Left lobe of liver (tissue), 2 donors: ENCODE results near the gene NMT1. TPM values are rescaled to one million over a fixed set of nuclear protein-coding genes. Genes with fewer than 3 reads are reported as not detected.

Source experiments
- ATAC-seq: fragments of 200-7000 bp; cut with Tn5 transposase; one replicate; pipeline ENCODE4 v1.9.1; 2020; ENCODE audit warnings: mild to moderate bottlenecking, moderate library complexity
- DNase-seq: peaks from one replicate; pipeline ENCODE4 v3.0.0-alpha.2; 2020; ENCODE audit warnings: low spot score
- total RNA-seq: library from RNA; stranded (reverse); gene quantifications from one replicate; pipeline ENCODE4 v1.2.1, GENCODE V29; 2021
- donor health status: DM: no; HTN: no; CAD: no; lungs with moderate emphysema.
- donor health status: DM: no; HTN: yes; CAD: no.

Gene NMT1
- total RNA-seq, 1 donor from 2014 or later: 77.0 TPM

- ATAC-seq: no peak
- DNase-seq: no peak
These were observed 12.4 kb downstream of the NMT1 start for GRCh38 chr17:45073414-45074070.

- no peak for DNase-seq
- no peak for ATAC-seq
These were observed 16.5 kb downstream of the NMT1 start for GRCh38 chr17:45077643-45078042.

- ATAC-seq: no peak
- DNase-seq: no peak
These were observed 20.1 kb downstream of the NMT1 start for GRCh38 chr17:45081047-45081703.

GRCh38 chr17:45086391-45086790, 25.3 kb downstream of the NMT1 start:
- peak; percentile 12 for ATAC-seq

GRCh38 chr17:45086865-45087503, 25.9 kb downstream of the NMT1 start:
- peak; percentile 79 for DNase-seq
- peak; percentile 89 for ATAC-seq

More at GRCh38 chr17:45086391-45086790, 25.3 kb downstream of the NMT1 start:
- no peak for DNase-seq

GRCh38 chr17:45087504-45087975, 26.4 kb downstream of the NMT1 start:
- ATAC-seq (peak; percentile 59), DNase-seq (no peak)

GRCh38 chr17:45087978-45088377, 26.9 kb downstream of the NMT1 start:
- DNase-seq (no peak), ATAC-seq (no peak)

- DNase-seq (no peak), ATAC-seq (no peak)
These were observed 27.6 kb downstream of the NMT1 start for GRCh38 chr17:45088741-45089140.

- ATAC-seq: no peak
- no peak for DNase-seq
These were observed 29.6 kb downstream of the NMT1 start for GRCh38 chr17:45090711-45091110.

GRCh38 chr17:45091778-45092425, 30.8 kb downstream of the NMT1 start:
- no peak for DNase-seq
- ATAC-seq: no peak

- DNase-seq (peak; percentile 73), ATAC-seq (peak; percentile 82)
These were observed 31.9 kb downstream of the NMT1 start for GRCh38 chr17:45092911-45093430.

- DNase-seq: peak; percentile 72
- peak; percentile 76 for ATAC-seq
These were observed 32.5 kb downstream of the NMT1 start for GRCh38 chr17:45093444-45094110.

- DNase-seq: no peak
These were observed 35.0 kb downstream of the NMT1 start for GRCh38 chr17:45096141-45096540.

GRCh38 chr17:45096926-45097325, 35.8 kb downstream of the NMT1 start:
- no peak for ATAC-seq

More at GRCh38 chr17:45096141-45096540, 35.0 kb downstream of the NMT1 start:
- ATAC-seq: no peak

GRCh38 chr17:45098081-45098868, 37.2 kb downstream of the NMT1 start:
- no peak for DNase-seq
- no peak for ATAC-seq

More at GRCh38 chr17:45096926-45097325, 35.8 kb downstream of the NMT1 start:
- DNase-seq: no peak

GRCh38 chr17:45098869-45099616, 37.9 kb downstream of the NMT1 start:
- peak; percentile 98 for ATAC-seq
- DNase-seq: peak; percentile 90

- DNase-seq: no peak
- ATAC-seq: no peak
These were observed 40.4 kb downstream of the NMT1 start for GRCh38 chr17:45101546-45101882.

- no peak for DNase-seq
- ATAC-seq: no peak
These were observed 41.0 kb downstream of the NMT1 start for GRCh38 chr17:45101883-45102811.
